Measurements from ENCODE around the gene MAGEC1.

The MAGEC1 gene

DNA sequence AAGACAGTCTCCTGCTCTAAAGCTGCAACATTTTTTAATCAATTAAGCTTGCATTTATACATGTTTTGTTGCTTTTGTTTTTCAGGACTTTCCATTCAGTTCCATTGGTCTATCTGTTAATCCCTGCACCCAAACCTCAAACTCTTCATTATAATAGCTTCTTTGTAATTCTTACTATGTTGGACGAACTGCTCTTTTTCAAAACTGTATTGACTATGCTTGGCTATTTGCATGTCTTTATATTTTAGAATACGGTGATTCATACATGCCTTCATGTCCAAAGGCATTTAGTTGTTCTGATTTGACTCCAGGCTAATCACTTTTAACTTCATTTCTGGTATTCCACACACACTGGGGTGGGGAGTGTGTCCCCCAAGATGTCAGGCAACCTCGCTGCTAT lies 14.1 kb downstream of the MAGEC1 start:
- no peak overlapping the region for H3K9ac ChIP-seq (ENCODE audit: low read length)
- no peak overlapping the region for H2AFZ ChIP-seq (ENCODE audit: low read depth, low read length)
- no peak overlapping the region for H3K23ac ChIP-seq (ENCODE audit: low read length in 2 of 2)
- no peaks in the 10 kb centered on the region for H3K79me1 ChIP-seq (replicated peaks; ENCODE audit: low read length, poor library complexity, severe bottlenecking)
- H2BK120ac ChIP-seq (ENCODE audit: low read depth, low read length) = no peak overlapping the region
- H3K4me2 ChIP-seq (ENCODE audit: low read length, poor library complexity, severe bottlenecking) = no peak overlapping the region
- H2AK5ac ChIP-seq (ENCODE audit: low read length, severe bottlenecking) = no peak overlapping the region
- no peaks in the 10 kb centered on the region for H3K27me3 ChIP-seq (ENCODE audit: control insufficient read depth in 1 of 2, insufficient read depth in 1 of 2, low read length in 2 of 2)
- H2BK5ac ChIP-seq (ENCODE audit: low read depth, low read length, poor library complexity, severe bottlenecking) = no peak overlapping the region
- no peak overlapping the region for H3K14ac ChIP-seq (ENCODE audit: low read length in 2 of 2)
- no peaks in the 10 kb centered on the region for H3K36me3 ChIP-seq (ENCODE audit: control insufficient read depth in 1 of 2, insufficient read depth in 2 of 2, low read depth in 1 of 2, low read length in 2 of 2)
- H4K8ac ChIP-seq (ENCODE audit: low read length) = no peak overlapping the region
- no peaks in the 10 kb centered on the region for H3K9me3 ChIP-seq (ENCODE audit: control insufficient read depth, low read length)
- H3K4me3 ChIP-seq (ENCODE audit: insufficient read depth in 1 of 2, low read depth in 1 of 2, low read length in 2 of 2) = no peak overlapping the region
- H3K27ac ChIP-seq (ENCODE audit: low read length, poor library complexity, severe bottlenecking) = no peak overlapping the region
- no peak overlapping the region for H3K18ac ChIP-seq (ENCODE audit: low read depth in 1 of 2, low read length in 2 of 2)
- WGBS = 22% methylated on average over 1 of the region's 3 CpGs
- no peaks in the 10 kb centered on the region for H3K4me1 ChIP-seq (ENCODE audit: control insufficient read depth, insufficient read depth, low read depth, low read length)
- no peak overlapping the region for H2BK15ac ChIP-seq (ENCODE audit: low read depth, poor library complexity, severe bottlenecking)
- DNase-seq = no peak
- H2BK12ac ChIP-seq (ENCODE audit: low read length in 2 of 2) = no peak overlapping the region
- H3K4ac ChIP-seq (ENCODE audit: low read depth in 1 of 2, low read length in 2 of 2) = no peak overlapping the region
- no peak overlapping the region for H4K91ac ChIP-seq (ENCODE audit: low read length)

DNA sequence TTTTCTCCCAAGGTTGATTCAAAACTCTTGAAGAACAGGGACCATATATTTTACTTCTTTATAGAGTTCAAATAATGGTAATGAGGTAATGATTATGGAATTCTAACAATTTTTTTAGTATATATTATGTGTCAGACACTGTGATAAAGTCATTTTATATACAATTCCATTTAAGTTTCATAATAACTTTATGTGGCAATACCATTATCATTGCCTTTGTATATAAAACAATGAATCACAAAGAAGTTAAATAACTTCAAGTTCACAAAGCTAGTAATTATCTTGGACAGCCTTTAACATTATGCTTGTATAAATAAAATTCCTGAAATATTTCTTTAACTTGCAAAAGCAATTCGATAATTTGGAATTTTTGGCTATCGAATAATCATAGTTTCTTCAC lies 20.6 kb downstream of the MAGEC1 start:
- Histone ChIP-seq H3K36me3 (ENCODE audit: control insufficient read depth in 1 of 2, insufficient read depth in 2 of 2, low read depth in 1 of 2, low read length in 2 of 2) (no peaks in the 10 kb centered on the region), H3K9ac (ENCODE audit: low read length) (no peak overlapping the region), H2AFZ (ENCODE audit: low read depth, low read length) (no peak overlapping the region), H4K8ac (ENCODE audit: low read length) (no peak overlapping the region), H3K79me1 (replicated peaks; ENCODE audit: low read length, poor library complexity, severe bottlenecking) (no peaks in the 10 kb centered on the region), H4K91ac (ENCODE audit: low read length) (no peak overlapping the region), H3K9me3 (ENCODE audit: control insufficient read depth, low read length) (no peaks in the 10 kb centered on the region), H2BK120ac (ENCODE audit: low read depth, low read length) (no peak overlapping the region), H2BK5ac (ENCODE audit: low read depth, low read length, poor library complexity, severe bottlenecking) (no peak overlapping the region), H2BK12ac (ENCODE audit: low read length in 2 of 2) (no peak overlapping the region), H2AK5ac (ENCODE audit: low read length, severe bottlenecking) (no peak overlapping the region), H3K4ac (ENCODE audit: low read depth in 1 of 2, low read length in 2 of 2) (no peak overlapping the region), H3K27me3 (ENCODE audit: control insufficient read depth in 1 of 2, insufficient read depth in 1 of 2, low read length in 2 of 2) (no peaks in the 10 kb centered on the region), H3K23ac (ENCODE audit: low read length in 2 of 2) (no peak overlapping the region), H2BK15ac (ENCODE audit: low read depth, poor library complexity, severe bottlenecking) (no peak overlapping the region), H3K27ac (ENCODE audit: low read length, poor library complexity, severe bottlenecking) (no peak overlapping the region), H3K4me3 (ENCODE audit: insufficient read depth in 1 of 2, low read depth in 1 of 2, low read length in 2 of 2) (no peak overlapping the region), H3K4me2 (ENCODE audit: low read length, poor library complexity, severe bottlenecking) (no peak overlapping the region), H3K4me1 (ENCODE audit: control insufficient read depth, insufficient read depth, low read depth, low read length) (no peaks in the 10 kb centered on the region), H3K18ac (ENCODE audit: low read depth in 1 of 2, low read length in 2 of 2) (no peak overlapping the region), H3K14ac (ENCODE audit: low read length in 2 of 2) (no peak overlapping the region)
- no peak for DNase-seq
- WGBS = 62% methylated on average over 2 of the region's 2 CpGs

DNA sequence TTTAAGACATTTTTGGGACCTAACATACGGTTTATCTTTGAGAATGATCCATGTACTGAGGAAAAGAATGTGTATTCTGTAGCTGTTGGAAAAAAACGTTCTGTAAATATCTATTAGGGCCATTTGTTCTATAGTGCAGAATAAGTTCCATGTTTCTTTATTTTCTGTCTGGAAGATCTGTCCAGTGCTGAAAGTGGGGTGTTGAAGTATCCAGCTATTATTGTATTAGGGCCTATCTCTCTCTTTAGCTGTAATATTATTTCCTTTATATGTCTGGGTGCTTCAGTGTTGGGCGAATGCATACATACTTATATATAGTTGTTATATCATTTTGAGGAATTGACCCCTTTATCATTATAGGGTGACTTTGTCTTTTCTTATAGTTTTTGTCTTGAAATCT lies 24.7 kb downstream of the MAGEC1 start:
- no peak overlapping the region for H3K23ac ChIP-seq (ENCODE audit: low read length in 2 of 2)
- H2AK5ac ChIP-seq (ENCODE audit: low read length, severe bottlenecking) = no peak overlapping the region
- no peak overlapping the region for H3K27ac ChIP-seq (ENCODE audit: low read length, poor library complexity, severe bottlenecking)

DNA sequence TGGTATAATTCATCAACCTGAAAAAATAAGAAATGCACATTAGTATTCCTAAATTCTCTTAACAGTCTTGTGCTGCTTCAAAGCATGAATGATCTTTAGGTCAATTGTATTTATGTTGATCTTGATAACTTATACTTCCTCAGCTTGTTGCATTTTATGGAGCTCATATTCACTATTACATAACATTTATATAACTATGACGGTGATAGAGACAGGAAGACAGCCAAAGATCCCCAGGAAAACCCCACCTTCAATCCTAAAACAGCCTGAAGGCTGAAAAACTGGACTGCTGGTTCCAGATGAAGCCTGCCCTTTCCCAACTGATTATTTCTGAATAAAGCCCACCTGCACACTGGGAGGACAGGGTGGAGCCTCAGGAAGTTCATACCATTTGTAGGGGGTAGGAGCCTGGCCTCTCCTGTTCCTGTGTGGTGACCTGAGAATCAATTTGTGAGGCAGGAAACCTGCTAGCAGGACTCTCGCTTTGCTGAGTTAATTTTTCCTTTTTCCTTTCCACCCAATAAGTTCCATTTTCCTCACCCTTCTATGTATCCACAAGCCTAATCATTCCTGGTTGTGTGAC lies 30.5 kb downstream of the MAGEC1 start:
- Histone ChIP-seq H3K4me1 (ENCODE audit: control insufficient read depth, insufficient read depth, low read depth, low read length) (no peaks in the 10 kb centered on the region), H4K91ac (ENCODE audit: low read length) (no peak overlapping the region), H3K9ac (ENCODE audit: low read length) (no peak overlapping the region), H3K4ac (ENCODE audit: low read depth in 1 of 2, low read length in 2 of 2) (no peak overlapping the region), H2BK5ac (ENCODE audit: low read depth, low read length, poor library complexity, severe bottlenecking) (no peak overlapping the region), H3K36me3 (ENCODE audit: control insufficient read depth in 1 of 2, insufficient read depth in 2 of 2, low read depth in 1 of 2, low read length in 2 of 2) (no peaks in the 10 kb centered on the region), H3K27me3 (ENCODE audit: control insufficient read depth in 1 of 2, insufficient read depth in 1 of 2, low read length in 2 of 2) (no peaks in the 10 kb centered on the region), H2AK5ac (ENCODE audit: low read length, severe bottlenecking) (no peak overlapping the region), H2BK12ac (ENCODE audit: low read length in 2 of 2) (no peak overlapping the region), H2BK15ac (ENCODE audit: low read depth, poor library complexity, severe bottlenecking) (no peak overlapping the region), H3K23ac (ENCODE audit: low read length in 2 of 2) (no peak overlapping the region), H3K4me2 (ENCODE audit: low read length, poor library complexity, severe bottlenecking) (no peak overlapping the region), H2BK120ac (ENCODE audit: low read depth, low read length) (no peak overlapping the region), H3K4me3 (ENCODE audit: insufficient read depth in 1 of 2, low read depth in 1 of 2, low read length in 2 of 2) (no peak overlapping the region), H3K9me3 (ENCODE audit: control insufficient read depth, low read length) (no peaks in the 10 kb centered on the region), H4K8ac (ENCODE audit: low read length) (no peak overlapping the region), H3K14ac (ENCODE audit: low read length in 2 of 2) (no peak overlapping the region), H3K27ac (ENCODE audit: low read length, poor library complexity, severe bottlenecking) (no peak overlapping the region), H3K79me1 (replicated peaks; ENCODE audit: low read length, poor library complexity, severe bottlenecking) (no peaks in the 10 kb centered on the region), H3K18ac (ENCODE audit: low read depth in 1 of 2, low read length in 2 of 2) (no peak overlapping the region), H2AFZ (ENCODE audit: low read depth, low read length) (no peak overlapping the region)
- WGBS = no CpG with 5 or more reads among the region's 2 CpGs
- no peak for DNase-seq

More for the DNA sequence above, 24.7 kb downstream of the MAGEC1 start:
- H3K36me3 ChIP-seq (ENCODE audit: control insufficient read depth in 1 of 2, insufficient read depth in 2 of 2, low read depth in 1 of 2, low read length in 2 of 2) = no peaks in the 10 kb centered on the region
- H2BK120ac ChIP-seq (ENCODE audit: low read depth, low read length) = no peak overlapping the region
- 66% methylated on average over 2 of the region's 3 CpGs for WGBS
- H3K4me3 ChIP-seq (ENCODE audit: insufficient read depth in 1 of 2, low read depth in 1 of 2, low read length in 2 of 2) = no peak overlapping the region
- H4K91ac ChIP-seq (ENCODE audit: low read length) = no peak overlapping the region
- H2AFZ ChIP-seq (ENCODE audit: low read depth, low read length) = no peak overlapping the region
- no peaks in the 10 kb centered on the region for H3K9me3 ChIP-seq (ENCODE audit: control insufficient read depth, low read length)
- no peak overlapping the region for H3K14ac ChIP-seq (ENCODE audit: low read length in 2 of 2)
- DNase-seq = no peak
- H4K8ac ChIP-seq (ENCODE audit: low read length) = no peak overlapping the region
- H3K9ac ChIP-seq (ENCODE audit: low read length) = no peak overlapping the region
- H3K4ac ChIP-seq (ENCODE audit: low read depth in 1 of 2, low read length in 2 of 2) = no peak overlapping the region
- no peak overlapping the region for H2BK12ac ChIP-seq (ENCODE audit: low read length in 2 of 2)
- no peaks in the 10 kb centered on the region for H3K79me1 ChIP-seq (replicated peaks; ENCODE audit: low read length, poor library complexity, severe bottlenecking)
- H3K4me2 ChIP-seq (ENCODE audit: low read length, poor library complexity, severe bottlenecking) = no peak overlapping the region
- H3K18ac ChIP-seq (ENCODE audit: low read depth in 1 of 2, low read length in 2 of 2) = no peak overlapping the region
- H3K4me1 ChIP-seq (ENCODE audit: control insufficient read depth, insufficient read depth, low read depth, low read length) = no peaks in the 10 kb centered on the region
- no peaks in the 10 kb centered on the region for H3K27me3 ChIP-seq (ENCODE audit: control insufficient read depth in 1 of 2, insufficient read depth in 1 of 2, low read length in 2 of 2)
- no peak overlapping the region for H2BK15ac ChIP-seq (ENCODE audit: low read depth, poor library complexity, severe bottlenecking)
- H2BK5ac ChIP-seq (ENCODE audit: low read depth, low read length, poor library complexity, severe bottlenecking) = no peak overlapping the region

All from mesenchymal stem cell (in vitro differentiated cells and primary cell).